Hematopoietic multipotent progenitor cell treated with erythropoietin and hydrocortisone succinate and interleukin-3 and kit ligand, for 15 days (in vitro differentiated cells): ENCODE data around the gene PAXX.

Source experiments
- DNase-seq: peaks from one replicate; pipeline ENCODE4 v3.0.0-alpha.2; 2015; ENCODE audit warnings: low spot score

The PAXX gene

DNA sequence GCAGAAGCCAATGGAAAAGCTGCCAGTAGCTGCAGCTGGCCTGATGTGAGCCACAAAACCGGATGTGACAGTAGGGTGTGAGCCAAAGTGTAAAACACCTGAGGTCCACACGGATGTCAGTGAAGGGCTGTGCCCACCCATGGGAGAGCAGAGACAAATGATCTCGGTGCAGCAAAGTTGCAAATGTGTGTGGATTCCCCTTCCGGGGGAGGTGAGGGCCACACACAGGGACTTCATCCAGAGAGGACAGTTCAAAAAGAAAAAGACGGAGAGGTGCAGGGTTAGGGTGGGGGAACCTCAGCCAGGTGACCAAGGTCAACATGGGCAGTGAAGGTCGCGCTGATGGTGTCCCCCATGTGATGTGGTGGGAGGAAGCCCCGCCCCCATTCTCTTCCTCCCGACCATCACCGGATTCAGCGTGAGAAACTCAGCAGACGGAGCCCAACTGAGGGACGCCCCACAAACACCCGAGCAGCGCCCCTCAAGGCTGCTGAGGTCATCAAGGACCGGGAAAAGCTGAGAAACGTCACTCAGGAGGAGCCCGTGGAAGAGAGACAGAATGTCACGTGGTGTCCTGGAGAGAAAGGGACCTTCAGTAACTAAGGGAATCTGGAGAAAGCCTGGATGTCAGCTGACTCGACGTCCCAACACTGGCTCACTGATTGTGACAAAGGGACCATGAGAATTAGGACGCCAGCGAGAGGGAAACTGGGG is 26.3 kb upstream of the PAXX start:
- DNase-seq: no peak

GRCh38 chr9:136968333-136969127 is 23.7 kb upstream of the PAXX start:
- no peak for DNase-seq

GRCh38 chr9:136969150-136969549 is 23.1 kb upstream of the PAXX start:
- no peak for DNase-seq

DNA sequence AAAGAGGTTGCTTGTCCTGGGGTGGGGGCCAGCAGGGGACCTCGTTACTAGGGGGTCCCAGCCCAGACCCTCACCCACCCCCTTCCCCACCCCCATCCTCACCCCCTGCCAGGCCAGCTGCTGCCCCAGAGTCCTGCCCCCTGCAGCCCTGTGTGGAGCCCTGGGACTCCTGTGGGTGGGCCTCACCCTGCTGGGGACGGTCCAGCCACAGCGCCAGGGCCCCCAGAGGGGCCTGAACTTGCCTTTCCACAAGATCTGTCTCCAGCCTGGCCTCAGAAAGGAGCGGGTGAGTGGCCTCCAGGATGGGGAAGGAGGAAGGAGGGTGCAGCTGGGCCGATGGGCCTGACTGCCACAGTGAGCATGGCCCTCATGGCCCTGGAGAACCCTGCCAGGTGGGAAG is 22.4 kb upstream of the PAXX start:
- no peak for DNase-seq

DNA sequence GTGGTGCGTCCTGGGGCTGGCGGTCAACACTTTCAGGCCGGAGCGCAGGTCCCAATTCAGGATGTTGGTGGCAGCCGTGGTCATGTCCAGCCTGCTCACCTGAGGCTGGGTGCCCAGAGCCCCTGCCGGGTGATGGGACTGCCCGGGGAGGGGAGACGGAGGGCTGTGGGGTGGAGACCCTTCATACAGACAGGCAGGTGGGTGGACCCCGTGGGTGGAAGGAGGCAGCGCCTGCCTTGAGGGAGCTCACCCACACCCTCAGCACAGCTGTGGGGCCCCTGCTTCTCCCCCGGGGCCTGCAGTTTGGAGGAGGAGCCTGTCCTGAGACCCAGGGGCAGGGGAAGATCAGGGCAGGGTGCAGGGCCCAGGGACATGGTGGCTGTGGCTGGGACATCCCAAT is 21.9 kb upstream of the PAXX start:
- DNase-seq: no peak

GRCh38 chr9:136971746-136972145 is 20.5 kb upstream of the PAXX start:
- no peak for DNase-seq

DNA sequence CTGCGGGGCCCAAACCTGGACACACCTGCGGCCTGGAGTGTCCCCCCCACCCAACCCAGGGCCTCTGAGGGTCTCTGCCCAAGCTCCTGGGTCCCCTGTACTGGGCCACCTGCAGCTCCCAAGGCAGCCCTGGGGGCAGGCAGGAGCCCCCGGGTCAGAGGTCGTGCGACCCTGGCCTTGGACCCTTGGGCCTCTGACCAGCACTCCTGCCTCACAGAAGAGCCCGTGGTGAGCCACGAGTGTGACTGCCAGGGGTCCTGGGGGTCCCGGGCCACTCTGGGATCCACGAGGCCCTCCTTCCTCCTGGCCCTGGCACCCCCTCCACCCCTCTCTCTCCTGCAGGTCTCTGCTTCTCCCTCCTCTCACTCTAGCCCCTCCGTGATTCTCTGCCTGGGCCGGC is 19.9 kb upstream of the PAXX start:
- DNase-seq: no peak

DNA sequence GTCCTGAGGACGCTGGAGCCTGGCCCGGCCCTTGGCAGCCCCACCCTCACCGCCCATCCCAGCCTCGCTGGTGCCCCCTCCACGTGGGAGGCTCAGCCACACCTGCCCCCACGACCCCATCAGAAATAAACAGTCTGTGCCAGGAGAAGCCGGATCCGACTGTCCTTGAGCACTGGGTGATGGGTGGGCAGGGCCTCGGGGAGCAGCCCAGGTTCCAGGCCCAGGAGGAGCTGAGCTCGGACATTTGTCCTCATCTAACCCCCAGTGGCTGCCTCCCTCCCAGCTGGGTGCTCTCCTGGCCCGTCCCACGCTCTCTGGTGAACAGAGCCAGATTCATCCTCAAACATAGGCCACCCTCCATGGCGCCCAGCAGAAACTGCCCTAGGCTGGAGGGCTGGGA is 19.5 kb upstream of the PAXX start:
- DNase-seq: no peak

- no peak for DNase-seq
Measured at GRCh38 chr9:136973618-136974617, 18.3 kb upstream of the PAXX start.

GRCh38 chr9:136974817-136975535 is 17.2 kb upstream of the PAXX start:
- no peak for DNase-seq

GRCh38 chr9:136975644-136976043 is 16.6 kb upstream of the PAXX start:
- peak; percentile 14 for DNase-seq

DNA sequence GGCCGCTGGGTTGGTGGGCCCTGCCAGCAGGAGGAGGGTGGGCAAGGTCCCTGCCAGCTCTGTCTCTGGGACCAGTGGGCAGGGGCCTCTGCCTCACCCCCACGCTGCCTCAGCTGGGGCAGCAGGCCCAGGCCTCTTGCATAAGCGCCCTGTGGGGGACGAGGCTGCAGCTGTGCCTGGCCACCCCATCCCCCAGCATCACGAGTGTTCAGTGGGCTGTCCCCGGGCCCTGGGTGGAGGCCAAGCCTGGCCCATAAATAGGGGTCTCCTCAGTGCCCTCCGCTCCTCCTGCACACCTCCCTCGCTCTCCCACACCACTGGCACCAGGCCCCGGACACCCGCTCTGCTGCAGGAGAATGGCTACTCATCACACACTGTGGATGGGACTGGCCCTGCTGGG is 15.0 kb upstream of the PAXX start, which contains the start of gene PTGDS:
Gene PTGDS, plus strand, starts transcription at position 282 of the 400 bp plus-strand sequence. Its CDS starts 75 bp downstream, at position 357.
- DNase-seq: no peak

GRCh38 chr9:136977649-136978072 is 14.6 kb upstream of the PAXX start:
- DNase-seq: no peak

DNA sequence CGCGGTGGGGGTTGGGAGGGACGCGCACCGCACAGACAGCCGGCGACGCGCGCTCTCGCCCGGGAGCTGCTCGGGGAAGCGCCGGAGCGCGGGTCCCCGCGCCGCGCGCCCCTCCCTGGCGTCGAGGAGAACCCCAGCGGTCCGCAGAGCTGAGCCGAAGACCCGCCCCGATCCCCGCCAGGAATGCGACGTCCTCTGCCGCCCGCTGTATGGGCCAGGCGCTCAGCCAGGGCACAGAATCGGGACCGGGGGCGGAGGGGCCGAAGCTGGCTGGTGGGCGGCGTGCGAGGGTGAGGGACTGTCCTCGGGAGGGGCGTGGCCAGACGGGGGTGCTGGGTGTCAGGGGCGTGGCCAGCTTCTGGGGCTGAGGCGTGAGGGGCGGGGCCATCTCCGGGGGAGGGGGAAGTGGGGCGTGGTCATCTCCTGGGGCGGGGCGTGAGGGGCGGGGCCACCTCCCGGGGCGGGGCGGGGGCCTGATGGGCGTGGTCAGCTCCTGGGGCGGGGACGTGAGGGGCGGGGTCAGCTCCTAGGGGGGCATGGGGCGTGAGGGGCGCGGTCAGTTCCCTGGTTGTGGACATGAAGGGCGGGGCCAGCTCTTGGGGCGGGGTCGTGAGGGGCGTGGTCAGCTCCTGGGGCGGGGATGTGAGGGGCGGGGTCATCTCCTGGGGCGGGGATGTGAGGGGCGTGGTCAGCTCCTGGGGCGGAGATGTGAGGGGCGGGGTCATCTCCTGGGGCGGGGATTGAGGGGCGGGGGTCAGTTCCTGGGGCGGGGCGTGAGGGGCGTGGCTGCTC is 14.0 kb upstream of the PAXX start:
- peak; percentile 52 for DNase-seq

DNA sequence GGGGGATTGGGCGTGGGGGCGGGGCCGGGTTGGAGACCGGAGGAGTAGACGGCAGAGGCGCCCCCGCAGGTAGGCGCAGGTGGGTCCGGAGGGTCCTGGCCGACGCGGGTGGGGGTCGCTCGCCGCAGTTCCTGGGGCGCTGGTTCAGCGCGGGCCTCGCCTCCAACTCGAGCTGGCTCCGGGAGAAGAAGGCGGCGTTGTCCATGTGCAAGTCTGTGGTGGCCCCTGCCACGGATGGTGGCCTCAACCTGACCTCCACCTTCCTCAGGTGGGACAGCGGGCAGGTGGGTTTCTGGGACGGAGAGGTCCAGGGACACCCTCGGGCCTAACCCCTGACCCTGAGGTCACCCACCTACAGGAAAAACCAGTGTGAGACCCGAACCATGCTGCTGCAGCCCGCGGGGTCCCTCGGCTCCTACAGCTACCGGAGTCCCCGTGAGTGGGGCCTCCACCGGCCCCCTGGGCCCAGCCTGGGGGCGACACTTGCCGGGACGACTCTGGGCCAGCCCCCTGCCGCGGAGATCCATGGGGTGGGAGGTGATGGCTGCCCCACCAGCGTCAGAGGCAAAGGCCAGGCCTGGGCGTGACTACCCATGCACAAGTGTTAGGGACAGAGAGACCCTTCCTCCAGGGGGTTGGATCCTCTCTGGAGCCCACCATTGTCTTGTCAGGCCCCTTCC is 13.2 kb upstream of the PAXX start:
- no peak for DNase-seq

DNA sequence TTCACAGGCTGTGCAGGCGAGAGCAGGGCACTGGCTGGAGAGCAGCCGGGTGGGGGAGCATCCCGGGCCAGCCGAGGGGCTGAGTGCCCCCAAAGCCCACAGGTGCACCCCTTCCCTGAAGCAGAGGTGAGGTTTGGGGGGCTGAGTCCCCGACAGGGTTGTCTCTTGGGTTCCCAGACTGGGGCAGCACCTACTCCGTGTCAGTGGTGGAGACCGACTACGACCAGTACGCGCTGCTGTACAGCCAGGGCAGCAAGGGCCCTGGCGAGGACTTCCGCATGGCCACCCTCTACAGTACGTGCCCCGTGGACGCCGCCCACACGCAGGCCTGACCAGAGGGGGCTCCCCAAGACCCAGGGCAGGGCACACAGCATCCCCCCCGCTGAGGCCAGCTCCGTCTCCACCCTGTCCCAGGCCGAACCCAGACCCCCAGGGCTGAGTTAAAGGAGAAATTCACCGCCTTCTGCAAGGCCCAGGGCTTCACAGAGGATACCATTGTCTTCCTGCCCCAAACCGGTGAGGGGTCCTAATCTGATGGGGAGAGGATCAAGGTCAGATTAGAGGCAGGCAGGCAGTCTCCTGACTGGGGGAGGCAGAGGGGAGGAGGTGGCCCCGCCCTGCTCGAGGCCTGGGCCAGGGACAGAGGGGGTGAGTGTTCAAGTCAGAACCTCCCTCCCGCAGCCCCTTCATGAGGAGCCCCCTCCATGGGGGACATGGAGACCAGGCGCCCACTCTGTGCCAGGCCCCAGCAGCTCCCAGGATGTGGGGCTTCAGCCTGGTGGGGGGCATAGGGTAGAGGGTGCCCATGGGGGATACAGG is 12.2 kb upstream of the PAXX start:
- no peak for DNase-seq

- DNase-seq: no peak
Measured at GRCh38 chr9:136980669-136981478, 11.3 kb upstream of the PAXX start.

DNA sequence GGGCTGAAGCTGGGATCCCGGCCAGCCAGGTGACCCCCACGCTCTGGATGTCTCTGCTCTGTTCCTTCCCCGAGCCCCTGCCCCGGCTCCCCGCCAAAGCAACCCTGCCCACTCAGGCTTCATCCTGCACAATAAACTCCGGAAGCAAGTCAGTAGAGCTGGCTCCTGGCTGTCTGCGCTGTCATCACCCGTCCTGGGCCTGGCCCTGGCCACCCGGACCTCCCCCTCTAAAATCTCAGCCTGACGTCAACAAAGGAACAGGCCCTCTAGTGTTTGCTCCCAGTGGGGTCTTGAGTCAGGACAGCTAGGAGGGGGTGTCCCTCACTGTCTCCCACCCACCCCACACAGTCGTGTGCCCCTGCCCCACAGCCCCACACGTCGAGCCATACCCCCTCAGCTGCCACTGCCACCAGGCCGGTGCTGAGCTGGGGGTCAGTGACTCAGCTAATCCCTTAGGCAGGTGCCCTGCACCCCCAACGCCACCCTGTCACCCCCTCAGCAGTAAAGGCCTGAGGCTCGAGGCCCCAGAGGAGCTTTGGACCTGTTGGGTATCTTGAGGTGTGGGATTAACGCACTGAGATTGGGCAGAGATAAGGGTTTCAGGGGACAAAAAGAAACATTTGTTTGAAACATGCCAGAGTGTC is 10.5 kb upstream of the PAXX start:
- no peak for DNase-seq
